Stimulated activated CD4-positive, alpha-beta T cell treated with anti-CD3 and anti-CD28 coated beads, TNF-alpha, amount 100 ng/mL, for 48 hours (primary cell): ENCODE measurements around the gene AK4.

Source experiments
- DNase-seq, 3 donors: peaks; one replicate each; pipeline ENCODE4 v3.0.0-alpha.2; 2020; ENCODE audit warnings: low read depth in 3 of 3

The AK4 gene

DNA sequence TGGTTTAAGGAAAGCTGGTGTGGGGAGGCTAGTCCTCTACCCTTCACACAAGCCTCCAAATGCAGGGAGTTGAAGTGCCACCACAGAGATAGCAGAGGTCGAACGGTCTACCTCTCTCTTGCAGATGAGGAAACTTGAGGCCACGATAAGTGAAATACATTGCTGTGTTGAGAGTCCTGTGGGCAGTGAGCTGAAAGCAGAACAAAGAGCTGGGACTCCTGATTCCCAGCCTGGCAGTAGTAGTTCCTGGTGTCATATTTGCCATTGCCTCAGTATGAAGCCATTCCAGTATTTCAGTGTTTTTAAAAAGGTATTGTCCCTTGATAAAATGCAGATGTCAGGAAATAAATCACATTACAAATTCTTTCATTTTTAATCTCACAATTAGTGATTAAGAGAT lies 28.6 kb downstream of the AK4 start:
- DNase-seq: no peak

DNA sequence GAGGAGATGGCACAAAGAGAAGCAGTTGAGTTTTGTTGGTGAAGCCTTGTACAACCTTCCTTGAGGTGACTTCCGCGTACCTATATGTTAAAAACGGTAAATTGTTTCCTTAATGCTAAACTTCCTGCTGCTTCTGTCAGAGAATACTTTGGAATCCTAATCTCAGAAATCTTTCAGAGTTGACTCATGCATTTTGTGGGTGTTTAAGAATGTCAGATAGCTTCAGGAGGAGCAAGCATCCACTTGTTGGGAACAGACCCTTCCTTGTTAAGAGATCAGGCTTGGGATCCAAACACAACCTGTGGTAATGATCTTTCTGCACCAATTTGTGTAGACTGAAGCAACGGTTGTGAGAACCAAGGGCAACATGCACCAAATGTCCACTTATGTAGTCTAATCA lies 29.5 kb downstream of the AK4 start:
- no peak for DNase-seq

DNA sequence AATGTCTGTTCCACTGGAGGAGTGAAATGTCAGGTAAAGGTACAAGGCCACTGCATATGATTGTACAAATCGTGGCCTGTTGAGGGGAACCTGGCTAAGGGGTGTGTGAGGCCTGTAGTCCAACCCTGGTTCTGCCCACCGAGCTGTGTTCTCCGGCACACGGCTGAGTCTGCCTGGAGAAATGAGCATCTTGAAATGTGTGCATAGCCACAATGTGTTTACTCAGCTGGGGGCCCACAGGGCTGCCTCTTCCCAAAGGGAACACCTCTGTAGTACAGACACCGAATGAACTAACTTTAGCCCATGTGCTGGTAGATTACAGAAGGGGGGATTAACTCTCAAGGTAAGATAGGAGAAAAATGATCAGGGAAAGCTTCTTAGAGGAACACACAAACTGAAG lies 30.2 kb downstream of the AK4 start:
- DNase-seq: no peak

DNA sequence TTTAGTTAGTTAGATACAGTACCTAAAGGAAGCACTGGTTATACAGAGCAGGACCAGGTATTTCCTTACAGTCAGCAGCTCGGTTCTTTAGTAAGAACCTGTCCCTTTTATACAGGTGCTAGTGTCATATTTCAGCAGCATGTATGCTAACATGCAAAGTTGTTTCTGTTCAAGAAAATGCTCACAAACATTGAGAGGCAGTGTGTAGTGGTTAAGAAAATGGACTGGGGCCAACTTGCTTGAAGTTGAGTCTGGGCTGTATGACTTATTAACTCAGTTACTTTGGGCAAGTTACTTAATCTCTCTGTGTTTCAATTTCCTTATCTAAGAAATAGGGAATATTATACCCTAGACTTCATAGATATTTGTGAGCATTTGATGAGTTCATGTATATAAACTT lies 31.1 kb downstream of the AK4 start:
- no peak for DNase-seq

DNA sequence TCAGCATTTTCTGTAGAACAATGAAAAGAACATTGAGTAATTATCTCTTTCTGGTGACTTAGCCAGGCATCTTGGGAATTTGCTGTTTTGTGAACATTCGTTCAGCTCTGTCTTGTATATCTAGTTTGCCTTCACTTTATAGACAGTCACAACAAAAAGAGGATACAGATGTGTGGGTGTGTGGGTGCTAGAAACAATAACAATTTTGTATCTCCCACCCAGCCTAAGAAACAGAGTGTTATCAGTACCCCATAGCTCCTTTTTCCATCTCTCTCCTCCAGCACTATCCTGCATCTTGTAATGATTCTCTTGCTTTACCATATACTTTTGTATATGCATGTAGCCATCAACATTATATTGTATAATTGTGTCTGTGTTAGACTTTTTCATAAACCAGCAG lies 33.0 kb downstream of the AK4 start:
- no peak for DNase-seq

DNA sequence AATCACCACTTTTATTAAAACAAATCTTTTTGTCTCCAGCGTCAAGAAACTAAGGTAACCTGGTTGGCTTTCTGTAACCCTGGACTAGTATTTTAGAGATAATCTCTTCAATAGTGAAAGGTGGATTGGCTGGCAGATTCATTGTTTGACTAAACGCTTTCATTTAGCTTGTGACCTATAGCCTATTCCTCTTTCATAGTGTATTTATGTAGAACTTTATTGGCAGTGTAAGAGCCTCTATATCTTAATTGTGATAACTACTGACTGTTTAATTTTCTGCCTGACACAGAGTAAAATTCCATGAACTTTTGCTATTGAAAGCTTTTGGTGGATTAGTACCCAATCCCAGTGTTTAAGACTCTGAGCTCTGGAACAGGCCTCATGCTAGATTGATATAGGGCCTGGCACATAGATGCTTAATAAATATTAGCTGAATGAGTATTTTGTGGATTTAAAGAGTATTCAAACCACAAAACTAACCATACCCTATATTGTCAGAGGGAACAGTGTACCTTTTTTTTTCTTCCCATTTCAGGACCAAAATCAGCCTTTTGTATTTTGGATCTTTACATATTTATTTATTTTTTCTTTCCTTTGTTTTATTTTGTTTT lies 34.8 kb downstream of the AK4 start:
- no peak for DNase-seq

DNA sequence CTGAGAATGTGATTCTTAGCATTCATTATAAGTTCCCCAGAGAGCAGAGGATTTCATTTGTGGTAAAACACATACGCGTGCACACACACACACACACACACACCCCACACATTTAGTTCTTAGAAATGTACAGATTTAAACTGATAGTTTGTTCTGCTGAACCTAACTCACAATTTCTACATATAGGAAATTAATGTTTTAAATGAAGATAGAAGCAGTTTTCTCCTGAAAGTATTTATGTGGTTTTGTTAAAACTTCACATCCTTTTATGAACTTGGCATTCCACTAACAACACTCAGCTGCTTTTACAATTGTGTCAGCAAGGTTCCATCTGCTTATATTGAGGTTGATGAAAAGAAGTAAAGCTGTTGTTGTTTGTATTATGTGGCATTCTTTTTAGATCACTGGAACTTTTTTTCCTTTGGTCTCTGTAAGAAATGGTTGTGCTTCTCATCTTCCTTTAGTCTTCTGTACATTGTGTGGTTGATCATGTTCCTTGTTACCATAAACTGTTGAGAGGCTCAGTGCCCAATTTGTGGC lies 41.6 kb downstream of the AK4 start:
- no peak for DNase-seq

DNA sequence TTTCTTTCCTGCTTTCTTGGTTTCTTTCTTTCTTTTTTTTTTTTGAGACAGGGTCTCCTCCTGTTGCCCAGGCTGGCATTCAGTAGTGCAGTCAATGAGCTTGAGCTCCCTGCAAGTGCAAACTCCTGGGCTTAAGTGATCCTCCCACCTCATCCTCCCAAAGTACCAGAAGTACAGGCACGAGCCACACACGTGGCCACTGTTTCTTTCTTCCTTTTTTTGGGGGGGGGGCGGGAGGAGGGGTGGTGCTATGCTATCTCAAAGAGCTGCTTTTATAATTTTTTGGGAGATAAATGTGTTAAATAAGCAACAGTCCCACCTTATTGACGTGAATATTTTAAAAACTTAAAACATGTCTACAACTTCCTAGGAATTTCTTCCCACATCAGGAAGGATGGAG lies 42.2 kb downstream of the AK4 start:
- no peak for DNase-seq

DNA sequence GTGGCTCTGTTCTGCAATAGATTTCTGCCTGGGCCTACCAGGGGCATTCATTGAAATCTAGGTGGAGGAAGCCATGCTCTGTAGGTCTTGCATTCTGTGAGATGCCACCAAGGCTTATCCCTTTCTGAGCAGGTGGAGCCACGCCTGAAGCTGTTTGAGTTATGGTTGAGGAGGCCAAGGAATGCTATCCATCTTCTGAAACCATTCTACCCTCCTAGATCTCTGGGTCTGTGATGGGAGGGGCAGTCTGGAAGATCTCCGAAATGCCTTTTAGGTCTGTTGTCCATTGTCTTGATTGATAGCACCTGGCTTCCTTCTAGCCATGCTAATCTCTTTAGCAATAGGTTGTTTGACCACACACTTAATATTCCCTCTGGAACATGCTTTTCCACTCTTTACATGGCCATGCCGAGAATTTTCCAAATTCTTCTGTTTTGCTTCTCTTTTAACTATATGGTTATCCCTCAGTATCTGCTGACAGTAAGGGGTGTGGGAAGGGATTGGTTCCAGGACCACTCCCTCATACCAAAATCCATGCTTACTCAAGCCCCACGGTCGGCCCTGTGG lies 45.2 kb downstream of the AK4 start:
- DNase-seq: no peak

DNA sequence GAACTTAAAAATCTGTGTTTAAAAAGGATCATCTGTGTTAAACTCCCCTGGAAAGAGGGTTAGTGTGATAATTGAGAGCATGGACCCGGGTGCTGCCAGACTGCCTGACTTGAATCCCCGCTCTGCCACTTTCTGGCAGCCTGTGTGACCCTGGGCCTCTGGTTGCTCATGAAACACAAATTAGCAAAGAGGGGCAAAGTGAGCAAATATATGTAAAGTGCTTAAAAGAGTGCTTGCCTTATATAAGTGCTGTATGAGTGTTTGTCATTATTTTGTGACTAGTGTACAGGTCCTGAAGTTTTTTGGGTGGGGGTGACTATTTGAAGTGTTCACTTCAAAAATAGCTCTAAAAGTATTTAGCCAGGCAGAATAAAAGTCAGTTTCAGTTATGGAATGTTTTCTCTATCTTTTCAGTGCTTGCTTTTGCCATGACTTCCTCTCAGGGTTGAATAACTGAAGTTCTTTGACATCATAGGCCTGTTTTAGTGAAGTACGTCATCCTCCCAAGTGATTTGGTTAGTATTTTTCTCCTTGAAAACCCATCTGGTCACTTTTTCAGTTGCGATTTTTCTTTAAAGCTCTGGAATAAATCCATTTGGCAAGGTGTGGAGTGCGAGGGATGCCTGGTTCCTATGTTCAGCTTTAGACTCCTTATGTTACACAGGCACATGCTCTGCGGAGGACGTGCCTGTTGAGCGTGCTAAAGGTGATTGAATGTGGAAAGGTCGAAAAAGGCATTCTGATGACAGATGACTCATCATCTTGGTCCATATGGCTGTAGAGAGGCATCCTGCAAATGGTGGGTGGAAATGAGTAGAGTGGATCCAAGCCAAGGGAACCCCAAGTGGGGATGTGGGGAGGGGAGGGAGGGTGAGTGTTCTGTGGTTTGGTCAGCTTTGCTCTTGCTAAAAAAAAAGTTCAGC lies 47.8 kb downstream of the AK4 start:
- DNase-seq: no peak

DNA sequence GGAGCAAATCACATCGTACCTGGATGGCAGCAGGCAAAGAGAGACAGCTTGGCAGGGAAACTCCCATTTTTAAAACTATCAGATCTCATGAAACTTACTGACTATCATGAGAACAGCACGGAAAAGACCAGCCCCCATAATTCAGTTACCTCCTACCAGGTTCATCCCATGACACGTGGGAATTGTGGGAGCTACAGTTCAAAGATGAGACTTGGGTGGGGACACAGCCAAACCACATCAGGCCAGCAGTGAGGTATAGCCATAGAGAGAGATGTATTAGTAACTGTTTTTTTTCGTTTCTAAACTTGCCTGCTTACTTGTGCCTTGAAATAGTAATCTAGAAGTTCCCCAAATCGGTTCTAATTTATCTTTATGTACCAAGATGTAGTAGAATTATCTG lies 48.9 kb downstream of the AK4 start:
- no peak for DNase-seq

DNA sequence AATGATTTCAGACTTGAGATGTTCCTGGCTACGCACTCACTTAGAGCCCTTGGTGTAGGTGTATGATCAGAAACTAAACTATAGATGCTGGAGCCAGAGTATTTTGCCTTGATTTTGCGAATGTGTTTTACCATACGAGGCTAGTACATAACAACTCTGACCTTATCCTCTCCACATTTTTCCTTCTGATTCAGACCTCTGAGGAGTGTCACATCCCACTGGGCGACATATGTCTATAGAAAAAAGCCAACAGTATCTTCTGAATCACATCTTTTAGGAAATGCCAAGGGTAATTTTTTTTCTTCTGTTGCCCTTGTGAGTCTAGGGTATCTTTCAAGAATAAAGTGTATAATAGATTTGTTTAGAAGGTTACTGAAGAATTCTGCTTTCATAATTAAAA lies 49.6 kb downstream of the AK4 start:
- no peak for DNase-seq

DNA sequence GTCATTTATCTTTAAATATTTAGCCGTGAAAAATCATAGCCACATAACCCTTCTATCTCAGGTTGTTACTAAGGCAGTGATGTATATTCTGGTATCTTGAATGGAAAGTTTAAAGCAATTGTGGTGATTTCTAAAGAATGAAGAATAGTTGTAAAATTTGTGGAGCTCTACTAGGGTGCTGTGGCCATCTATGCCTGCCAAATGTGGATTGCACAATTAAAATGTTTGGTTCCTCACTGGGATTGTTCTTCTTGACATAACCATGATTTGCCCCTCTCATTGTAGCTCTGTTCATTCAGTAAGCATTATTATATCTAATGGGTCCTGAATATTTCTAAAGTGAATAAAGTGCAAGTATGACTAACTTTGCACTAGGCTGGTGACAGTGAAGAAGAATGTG lies 50.1 kb downstream of the AK4 start:
- DNase-seq: no peak

DNA sequence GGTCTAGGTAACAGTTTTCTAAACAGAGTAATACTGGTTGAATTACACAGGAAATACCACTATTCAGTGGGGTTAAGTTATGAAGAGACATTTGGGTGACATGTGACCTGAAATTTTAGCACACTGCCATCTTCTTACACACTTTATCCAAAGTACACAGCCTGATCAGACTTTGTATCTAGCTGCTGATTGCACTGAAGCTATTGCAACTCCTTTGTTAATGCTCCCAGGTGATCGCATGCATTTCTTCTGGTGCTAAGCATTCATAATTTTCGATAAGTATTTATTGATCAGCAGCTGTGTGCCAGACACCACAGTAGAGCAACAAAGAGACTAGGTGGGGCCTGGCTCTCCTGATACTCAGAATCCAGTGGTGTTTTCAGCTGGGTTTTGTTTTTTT lies 52.4 kb downstream of the AK4 start:
- DNase-seq: no peak

DNA sequence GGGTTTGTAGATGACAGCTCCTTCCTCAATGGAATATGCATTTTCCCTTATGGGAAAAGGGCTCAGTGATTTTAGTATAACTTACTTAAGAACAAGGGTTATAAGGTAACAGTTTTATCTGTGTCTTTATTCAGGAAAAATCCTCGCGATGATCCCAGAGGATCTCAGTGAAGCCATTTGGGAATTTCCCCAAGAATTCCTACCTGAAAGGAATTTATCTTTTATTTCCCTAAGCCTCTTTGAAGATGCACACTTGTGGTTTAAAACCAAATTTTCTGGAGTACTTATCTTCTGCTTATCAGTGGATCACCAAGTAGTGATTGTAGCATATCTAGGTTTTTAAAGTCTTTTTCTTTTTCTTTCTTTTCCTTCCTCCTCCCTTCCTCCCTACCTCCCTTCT lies 58.8 kb downstream of the AK4 start:
- no peak for DNase-seq

DNA sequence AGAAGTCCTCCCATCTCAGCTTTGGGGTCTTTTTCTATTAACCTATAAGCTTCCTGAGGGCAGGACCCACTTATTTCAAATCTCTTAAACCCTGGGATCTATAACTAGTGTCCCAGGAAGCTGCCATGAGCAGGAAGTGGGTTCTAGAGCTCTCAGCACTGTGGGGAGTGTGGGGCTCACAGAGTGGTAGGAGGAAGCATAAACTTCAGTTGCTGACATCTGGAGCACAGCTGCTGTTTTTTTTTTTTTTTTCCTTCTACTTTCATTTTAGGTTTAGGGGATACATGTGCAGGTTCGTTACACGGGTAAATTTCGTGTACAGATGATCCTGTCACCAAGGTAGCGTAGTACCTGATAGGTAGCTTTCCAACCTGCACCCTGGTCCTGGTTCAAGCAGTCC lies 59.3 kb downstream of the AK4 start:
- no peak for DNase-seq

DNA sequence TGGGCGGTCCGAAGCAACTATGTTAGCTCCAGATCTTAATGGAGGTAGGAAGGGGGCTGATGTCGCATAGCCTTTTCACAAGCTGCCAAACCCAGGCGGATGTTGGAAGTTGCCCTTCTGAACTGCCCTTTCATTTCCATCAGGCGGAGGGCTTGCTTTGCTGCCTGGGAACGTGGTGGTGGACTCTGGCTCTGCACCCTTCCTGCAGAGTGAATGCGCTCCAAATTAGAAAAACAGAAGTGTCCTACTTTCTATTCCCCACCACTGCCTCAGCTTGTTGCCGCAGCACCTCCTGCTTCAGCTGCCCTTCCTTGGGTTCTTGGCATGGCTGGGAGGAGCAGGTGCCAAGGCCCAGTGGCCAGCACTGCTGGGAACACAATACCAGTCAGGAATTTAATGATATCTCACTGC lies 60.6 kb downstream of the AK4 start:
- DNase-seq: no peak

DNA sequence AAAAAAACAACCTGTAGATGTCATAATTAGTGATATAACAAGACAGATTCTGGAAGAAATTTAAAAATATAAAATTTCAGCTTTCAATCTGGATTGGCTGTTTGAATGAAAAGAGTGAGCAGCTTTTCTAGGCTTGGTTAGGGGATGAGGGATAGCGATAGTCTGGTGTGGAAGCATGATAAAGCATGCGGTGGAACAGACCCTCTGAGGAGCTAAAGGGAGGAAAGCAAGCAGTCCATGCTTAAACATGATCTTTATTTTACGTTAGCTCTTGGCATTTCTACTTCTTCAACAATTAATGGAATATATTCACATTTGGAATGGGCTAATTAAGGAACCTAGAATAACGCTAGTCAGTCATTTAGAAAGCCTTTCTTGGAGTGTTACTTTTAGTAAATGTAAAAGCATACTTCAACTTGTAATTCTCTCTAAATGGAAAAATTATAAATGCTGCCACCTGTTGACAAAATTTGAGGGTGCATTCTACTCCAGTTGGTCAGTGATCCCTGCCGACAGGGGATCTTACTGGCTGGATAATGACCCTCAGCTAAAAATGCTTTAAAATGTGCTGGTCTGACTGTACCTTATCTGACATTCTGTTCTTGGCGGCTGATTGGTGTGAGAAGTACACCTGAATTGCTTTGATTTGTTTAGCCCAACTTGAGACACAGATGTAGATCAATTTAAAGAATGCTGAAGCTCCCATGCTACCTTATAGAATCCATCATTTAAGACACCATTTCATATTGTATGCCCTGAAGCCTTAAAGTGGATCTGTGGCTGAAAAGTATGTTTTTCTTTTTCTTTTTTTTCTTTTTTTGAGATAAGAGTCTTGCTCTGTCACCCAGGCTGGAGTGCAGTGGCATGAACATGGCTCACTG lies 61.2 kb downstream of the AK4 start:
- DNase-seq: no peak

DNA sequence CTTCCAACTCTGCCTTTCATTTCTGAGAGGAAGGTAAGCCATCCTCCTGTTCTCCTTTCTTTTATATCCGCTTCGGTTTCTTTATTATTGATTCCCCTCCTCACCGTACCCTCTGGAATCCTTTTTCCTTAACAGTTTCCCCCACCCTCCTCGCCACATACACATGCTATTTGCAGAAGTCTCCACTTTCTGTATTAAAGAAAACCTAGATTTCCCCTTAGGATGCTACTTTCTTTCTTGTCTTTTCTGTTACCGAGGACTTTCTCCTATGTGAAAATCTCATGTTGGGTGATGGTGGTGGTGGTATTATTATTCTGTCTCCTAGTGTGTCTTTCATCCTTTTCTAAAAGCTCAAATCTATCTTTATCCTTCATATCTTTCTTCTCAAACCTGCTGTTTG lies 62.3 kb downstream of the AK4 start:
- DNase-seq: no peak

DNA sequence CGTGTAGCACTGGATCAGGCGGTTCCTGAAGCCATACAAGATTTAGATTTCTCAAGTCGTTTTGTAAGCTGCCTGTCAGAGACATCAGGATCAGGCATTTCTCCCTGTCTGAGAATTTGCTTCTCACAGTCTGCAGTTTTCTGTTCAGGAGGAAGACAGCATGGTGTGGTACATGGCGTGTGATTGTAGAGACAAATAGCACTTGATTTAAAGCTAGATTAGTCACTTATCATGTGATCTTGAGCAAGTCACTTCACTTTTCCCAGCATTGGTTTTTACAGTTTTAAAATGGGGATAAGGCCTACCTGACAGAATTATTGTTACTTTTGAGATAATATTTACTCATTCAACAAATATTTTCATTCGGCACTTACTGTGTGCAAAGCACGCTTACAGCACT lies 63.3 kb downstream of the AK4 start:
- DNase-seq: no peak

DNA sequence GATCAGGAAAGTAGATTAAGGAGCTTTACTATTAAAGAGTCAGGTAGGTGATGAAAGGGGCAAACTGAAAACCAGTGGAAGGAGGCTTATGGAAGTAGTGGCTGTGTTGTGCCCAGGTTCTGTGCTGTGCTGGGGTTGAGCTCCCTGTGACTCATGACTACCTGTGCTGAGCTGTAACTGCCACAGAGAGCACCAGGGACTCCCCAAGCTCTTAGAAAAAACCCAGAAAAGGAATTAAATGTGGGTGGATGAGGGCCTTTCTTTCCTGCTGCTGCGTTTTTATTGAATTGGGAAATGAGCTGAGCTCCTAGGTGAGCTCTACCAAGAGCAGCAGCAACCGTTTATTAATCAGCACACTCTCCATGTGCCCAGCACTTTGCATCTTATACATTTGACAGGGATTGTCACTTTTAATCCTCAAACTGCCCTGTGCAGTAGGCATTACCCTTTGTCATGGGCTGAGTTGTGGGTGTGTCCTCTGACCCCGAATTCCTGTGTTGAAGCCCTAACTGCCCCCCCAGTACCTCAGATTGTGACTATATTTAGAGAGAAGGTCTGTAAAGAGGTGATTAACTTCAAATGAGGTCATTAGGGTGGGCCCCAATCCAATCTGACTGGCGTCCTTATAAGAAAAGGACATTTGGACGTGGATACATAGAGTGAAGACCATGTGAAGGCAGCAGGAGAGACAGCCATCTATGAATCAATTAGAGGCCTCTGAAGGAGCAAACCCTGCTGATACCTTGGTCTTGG lies 65.4 kb downstream of the AK4 start:
- DNase-seq: peak in 1 of 3 donors; percentile 17
